ENCODE measurements around the gene AVEN. TPM values are rescaled to one million over a fixed set of nuclear protein-coding genes. Genes with fewer than 3 reads are reported as not detected.

AVEN gene
- polyA plus RNA-seq, 2 of the 4 experiments (the other 2 are of a cell fraction) = 23.8 to 27.2 TPM

DNA sequence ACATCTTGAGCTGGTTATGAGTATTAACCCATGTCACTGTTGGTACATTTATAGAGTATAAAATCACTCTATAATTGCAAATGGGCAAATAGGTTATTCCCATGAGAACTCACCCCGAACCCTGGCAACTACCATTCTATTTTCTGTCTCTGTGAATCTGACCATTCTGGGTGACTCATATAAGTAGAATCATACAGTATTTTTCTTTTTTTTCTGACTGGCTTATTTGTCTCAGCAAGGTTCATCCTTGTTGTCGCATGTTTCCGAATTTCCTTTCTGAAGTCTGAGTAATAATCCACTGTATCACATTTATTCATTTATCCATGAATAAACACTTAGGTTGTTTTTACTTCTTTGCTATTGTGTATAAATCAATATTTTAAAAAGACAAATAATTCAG is 130.6 kb downstream of the AVEN start:
- CTCF ChIA-PET = interaction anchor here (2.3 kb wide), 1 partner anchor 9 kb away, joined by 9 read pairs; no protein-coding TSS in a partner anchor
- no peak overlapping the region for H3K27ac ChIP-seq
- TF ChIP-seq FOSB (CRISPR knock-in tag; IDR thresholded peaks at IDR 0.05) (no peak), POLR2AphosphoS2 (conservative IDR thresholded peaks at IDR 0.05; ENCODE audit: low read length) (no peak), MYC (IDR thresholded peaks at IDR 0.05; ENCODE audit: borderline replicate concordance, low read length) (no peak), TP53 (CRISPR knock-in tag; IDR thresholded peaks at IDR 0.05) (no peak), NFE2L2 (conservative IDR thresholded peaks at IDR 0.05; ENCODE audit: low read length) (no peak), CEBPB (IDR thresholded peaks at IDR 0.05) (no peak), HOXB13 (CRISPR knock-in tag; IDR thresholded peaks at IDR 0.05; ENCODE audit: low read depth) (no peak), BHLHE40 (IDR thresholded peaks at IDR 0.05; ENCODE audit: low read depth, low read length) (no peak), PHF8 (IDR thresholded peaks at IDR 0.05; ENCODE audit: borderline replicate concordance, low read depth) (no peak), ESRRA (IDR thresholded peaks at IDR 0.05; ENCODE audit: borderline replicate concordance, low read length) (no peak), HDAC2 (IDR thresholded peaks at IDR 0.05) (no peak)
- TF ChIP-seq, protein P1, sequence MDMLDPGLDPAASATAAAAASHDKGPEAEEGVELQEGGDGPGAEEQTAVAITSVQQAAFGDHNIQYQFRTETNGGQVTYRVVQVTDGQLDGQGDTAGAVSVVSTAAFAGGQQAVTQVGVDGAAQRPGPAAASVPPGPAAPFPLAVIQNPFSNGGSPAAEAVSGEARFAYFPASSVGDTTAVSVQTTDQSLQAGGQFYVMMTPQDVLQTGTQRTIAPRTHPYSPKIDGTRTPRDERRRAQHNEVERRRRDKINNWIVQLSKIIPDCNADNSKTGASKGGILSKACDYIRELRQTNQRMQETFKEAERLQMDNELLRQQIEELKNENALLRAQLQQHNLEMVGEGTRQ (IDR thresholded peaks at IDR 0.05) = no peak
- TF ChIP-seq, protein P2, sequence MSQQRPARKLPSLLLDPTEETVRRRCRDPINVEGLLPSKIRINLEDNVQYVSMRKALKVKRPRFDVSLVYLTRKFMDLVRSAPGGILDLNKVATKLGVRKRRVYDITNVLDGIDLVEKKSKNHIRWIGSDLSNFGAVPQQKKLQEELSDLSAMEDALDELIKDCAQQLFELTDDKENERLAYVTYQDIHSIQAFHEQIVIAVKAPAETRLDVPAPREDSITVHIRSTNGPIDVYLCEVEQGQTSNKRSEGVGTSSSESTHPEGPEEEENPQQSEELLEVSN (IDR thresholded peaks at IDR 0.05; ENCODE audit: borderline replicate concordance, low read depth) = no peak
- no peak for DNase-seq (ENCODE audit: low read depth in 1 of 2, low spot score in 1 of 2)
- ATAC-seq = no peak
- H3K4me1 ChIP-seq = peaks cover 13% of the 10 kb centered on the region; the same call in 1 of the 3 replicates
- POLR2A ChIA-PET = no interaction called here
- no peaks in the 10 kb centered on the region for H3K9me3 ChIP-seq
- no peak overlapping the region for H3K4me3 ChIP-seq
- FAIRE-seq = no peak
- WGBS (ENCODE audit: missing lambda C conversion rate) = 85% methylated on average over 3 of the region's 3 CpGs
- no peak overlapping the region for H3K4me2 ChIP-seq

DNA sequence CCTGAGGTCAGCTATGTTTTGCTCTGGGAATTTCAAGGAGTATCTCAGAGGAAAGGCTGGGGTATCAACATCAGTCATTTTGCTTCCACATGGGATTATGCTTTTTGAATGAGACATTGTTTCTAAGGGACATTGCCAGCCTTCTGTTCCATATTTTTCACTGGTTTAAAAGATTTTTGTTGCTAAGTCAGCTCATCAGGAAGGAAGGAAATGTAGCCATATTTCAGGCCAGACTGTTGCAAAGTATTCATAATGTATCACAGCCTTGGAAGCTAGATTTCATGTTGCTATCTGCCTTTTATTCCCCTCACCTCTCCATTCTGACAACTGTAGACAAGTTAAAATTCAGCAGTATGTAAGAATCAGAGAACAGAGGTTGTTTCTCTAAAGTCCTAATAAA is 131.7 kb downstream of the AVEN start:
- TF ChIP-seq, protein P2 (IDR thresholded peaks at IDR 0.05; ENCODE audit: borderline replicate concordance, low read depth) = no peak
- TF ChIP-seq NPAS2 (CRISPR knock-in tag; IDR thresholded peaks at IDR 0.05; ENCODE audit: borderline replicate concordance) (no peak), POLR2AphosphoS2 (conservative IDR thresholded peaks at IDR 0.05; ENCODE audit: low read length) (no peak), RCOR1 (IDR thresholded peaks at IDR 0.05; ENCODE audit: low read depth, low read length) (no peak), CHD2 (IDR thresholded peaks at IDR 0.05; ENCODE audit: low read length, partially characterized antibody) (no peak), KDM1A (IDR thresholded peaks at IDR 0.05; ENCODE audit: low read depth) (no peak), POLR2A (IDR thresholded peaks at IDR 0.05; ENCODE audit: low read length) (no peak)
- TF ChIP-seq, protein P3, sequence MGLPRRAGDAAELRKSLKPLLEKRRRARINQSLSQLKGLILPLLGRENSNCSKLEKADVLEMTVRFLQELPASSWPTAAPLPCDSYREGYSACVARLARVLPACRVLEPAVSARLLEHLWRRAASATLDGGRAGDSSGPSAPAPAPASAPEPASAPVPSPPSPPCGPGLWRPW (IDR thresholded peaks at IDR 0.05) = no peak
- TF ChIP-seq, protein P1 (IDR thresholded peaks at IDR 0.05) = no peak
- TF ChIP-seq, protein P4, sequence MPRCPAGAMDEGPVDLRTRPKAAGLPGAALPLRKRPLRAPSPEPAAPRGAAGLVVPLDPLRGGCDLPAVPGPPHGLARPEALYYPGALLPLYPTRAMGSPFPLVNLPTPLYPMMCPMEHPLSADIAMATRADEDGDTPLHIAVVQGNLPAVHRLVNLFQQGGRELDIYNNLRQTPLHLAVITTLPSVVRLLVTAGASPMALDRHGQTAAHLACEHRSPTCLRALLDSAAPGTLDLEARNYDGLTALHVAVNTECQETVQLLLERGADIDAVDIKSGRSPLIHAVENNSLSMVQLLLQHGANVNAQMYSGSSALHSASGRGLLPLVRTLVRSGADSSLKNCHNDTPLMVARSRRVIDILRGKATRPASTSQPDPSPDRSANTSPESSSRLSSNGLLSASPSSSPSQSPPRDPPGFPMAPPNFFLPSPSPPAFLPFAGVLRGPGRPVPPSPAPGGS (IDR thresholded peaks at IDR 0.05) = no peak
- Histone ChIP-seq H3K9me3 (no peaks in the 10 kb centered on the region), H3K4me3 (no peak overlapping the region), H3K4me1 (peaks cover 13% of the 10 kb centered on the region; the same call in 1 of the 3 replicates), H3K4me2 (no peak overlapping the region), H3K27ac (no peak overlapping the region)
- FAIRE-seq (no peak), DNase-seq (ENCODE audit: low read depth in 1 of 2, low spot score in 1 of 2) (no peak), ATAC-seq (no peak)
- POLR2A ChIA-PET = no interaction called here
- CTCF ChIA-PET = interaction anchor here (0.6 to 0.9 kb wide), 2 partner anchors 16 to 19 kb away, joined by 3 to 4 read pairs; no protein-coding TSS in a partner anchor

All from A549 (cell line).